ENCODE data around the gene RTCB. TPM values are rescaled to one million over a fixed set of nuclear protein-coding genes. Genes with fewer than 3 reads are reported as not detected.
"Not testable (repeated sequence)": the region's sequence is repeated elsewhere in the genome, so short reads cannot be mapped to it uniquely, and the experiment has no call there.

Gene RTCB
- total RNA-seq, 4 donors from 2014 or later: 62.7 to 181 (median 126) TPM

GRCh38 chr22:32355760-32356159 lies 56.3 kb downstream of the RTCB start:
- H3K27ac ChIP-seq: no peak overlapping the region
- H3K27me3 ChIP-seq: no peaks in the 10 kb centered on the region
- no peaks in the 10 kb centered on the region for H3K4me1 ChIP-seq
- H3K36me3 ChIP-seq: no peaks in the 10 kb centered on the region
- DNase-seq: no peak
- H3K9me3 ChIP-seq: no peaks in the 10 kb centered on the region
- no peak overlapping the region for H3K4me3 ChIP-seq
- peak in 3 of 6 experiments; percentile 30 to 37 (median 30) for TF ChIP-seq CTCF (IDR thresholded peaks at IDR 0.05)
- TF ChIP-seq POLR2A (IDR thresholded peaks at IDR 0.05): no peak

- Histone ChIP-seq H3K27ac (no peak overlapping the region), H3K4me1 (no peaks in the 10 kb centered on the region), H3K36me3 (no peaks in the 10 kb centered on the region), H3K9me3 (no peaks in the 10 kb centered on the region), H3K27me3 (no peaks in the 10 kb centered on the region), H3K4me3 (no peak overlapping the region)
- no peak for DNase-seq
- TF ChIP-seq CTCF (IDR thresholded peaks at IDR 0.05) (no peak), POLR2A (IDR thresholded peaks at IDR 0.05) (no peak)
Measured at GRCh38 chr22:32354360-32355351, 57.4 kb downstream of the RTCB start.

GRCh38 chr22:32353840-32354239 lies 58.2 kb downstream of the RTCB start:
- H3K36me3 ChIP-seq: no peaks in the 10 kb centered on the region
- no peaks in the 10 kb centered on the region for H3K9me3 ChIP-seq
- no peak overlapping the region for H3K27ac ChIP-seq
- TF ChIP-seq POLR2A (IDR thresholded peaks at IDR 0.05) (no peak), CTCF (IDR thresholded peaks at IDR 0.05) (no peak)
- no peak overlapping the region for H3K4me3 ChIP-seq
- H3K4me1 ChIP-seq: no peaks in the 10 kb centered on the region
- no peak for DNase-seq
- no peaks in the 10 kb centered on the region for H3K27me3 ChIP-seq

GRCh38 chr22:32353292-32353691 lies 58.8 kb downstream of the RTCB start:
- no peak for TF ChIP-seq POLR2A (IDR thresholded peaks at IDR 0.05)
- TF ChIP-seq CTCF (IDR thresholded peaks at IDR 0.05): no peak
- H3K4me3 ChIP-seq: no peak overlapping the region
- no peaks in the 10 kb centered on the region for H3K27me3 ChIP-seq

GRCh38 chr22:32352681-32353080 lies 59.4 kb downstream of the RTCB start:
- no peak for DNase-seq
- no peaks in the 10 kb centered on the region for H3K36me3 ChIP-seq
- no peaks in the 10 kb centered on the region for H3K27me3 ChIP-seq
- no peaks in the 10 kb centered on the region for H3K9me3 ChIP-seq
- H3K27ac ChIP-seq: no peak overlapping the region
- H3K4me1 ChIP-seq: no peaks in the 10 kb centered on the region
- no peak overlapping the region for H3K4me3 ChIP-seq
- TF ChIP-seq POLR2A (IDR thresholded peaks at IDR 0.05): no peak
- no peak for TF ChIP-seq CTCF (IDR thresholded peaks at IDR 0.05)

More at GRCh38 chr22:32353292-32353691, 58.8 kb downstream of the RTCB start:
- no peaks in the 10 kb centered on the region for H3K36me3 ChIP-seq
- H3K4me1 ChIP-seq: no peaks in the 10 kb centered on the region
- H3K27ac ChIP-seq: no peak overlapping the region
- DNase-seq: no peak
- no peaks in the 10 kb centered on the region for H3K9me3 ChIP-seq

- H3K27ac ChIP-seq, H3K9me3 ChIP-seq, H3K36me3 ChIP-seq, H3K4me1 ChIP-seq, DNase-seq, H3K4me3 ChIP-seq, H3K27me3 ChIP-seq: not testable (repeated sequence)
Measured at GRCh38 chr22:32351875-32352274, 60.2 kb downstream of the RTCB start.

Measured in Peyer's patch (tissue), 4 donors.